SKM-1 treated with dmso at 0.1 percent for 144 hours (cell line): ENCODE measurements around the gene DEPDC1B.
"Not testable (repeated sequence)": the region's sequence is repeated elsewhere in the genome, so short reads cannot be mapped to it uniquely, and the experiment has no call there.

ENCODE experiments used
- DNase-seq: peaks from one replicate; lab custom pipeline; 2025; ENCODE audit not compliant: unreplicated experiment; lab: John Stamatoyannopoulos, UW

Gene DEPDC1B

GRCh38 chr5:60700416-60700757 is 421 bp upstream of the DEPDC1B start:
- peak; percentile 25 for DNase-seq

- peak; percentile 45 for DNase-seq
Observed at GRCh38 chr5:60699288-60699608, 718 bp downstream of the DEPDC1B start.

GRCh38 chr5:60698336-60698735 is 1.6 kb downstream of the DEPDC1B start:
- DNase-seq, result no peak

DNA sequence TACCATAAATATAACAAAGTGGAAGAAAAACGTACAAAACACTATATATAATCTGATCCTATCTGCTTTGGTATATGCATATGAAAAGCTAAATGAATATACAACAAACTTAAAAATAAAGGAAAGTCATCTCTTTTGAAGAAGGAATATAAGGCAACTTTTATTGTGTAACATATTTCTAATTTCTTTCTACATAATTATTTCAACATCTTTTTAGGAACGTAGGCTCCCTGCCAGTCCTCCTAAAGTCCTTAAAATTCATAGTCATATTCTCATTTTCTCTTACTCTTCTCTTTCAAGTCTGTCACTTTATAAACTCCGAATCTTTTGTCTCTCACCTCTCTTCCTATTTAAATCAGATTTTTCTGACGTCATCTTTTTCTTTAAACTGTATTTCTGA is 9.6 kb downstream of the DEPDC1B start:
- DNase-seq, result no peak

GRCh38 chr5:60688980-60689379 is 11.0 kb downstream of the DEPDC1B start:
- no peak for DNase-seq

- DNase-seq, result peak; percentile 28
Observed at GRCh38 chr5:60687927-60688720, 11.8 kb downstream of the DEPDC1B start.

GRCh38 chr5:60686157-60686556 is 13.8 kb downstream of the DEPDC1B start:
- DNase-seq, result no peak

DNA sequence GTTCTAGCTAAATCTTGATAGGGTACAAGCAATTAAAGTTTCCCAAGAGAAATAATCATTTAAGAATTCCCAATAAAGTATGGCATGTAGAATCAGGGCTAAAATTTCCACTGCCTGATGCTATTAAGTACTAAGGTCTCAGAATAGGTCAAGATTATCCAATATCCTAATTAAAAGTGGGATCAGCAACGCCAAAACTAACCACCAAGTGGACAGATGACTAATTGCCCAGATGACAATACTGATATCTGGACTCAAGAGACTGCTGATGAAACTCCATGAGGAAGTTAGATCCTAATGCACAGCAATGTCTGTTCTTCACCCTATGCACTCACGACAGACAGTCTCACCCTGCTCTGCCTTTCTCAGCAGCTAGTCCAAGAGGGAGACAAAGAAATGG is 14.3 kb downstream of the DEPDC1B start:
- no peak for DNase-seq

DNA sequence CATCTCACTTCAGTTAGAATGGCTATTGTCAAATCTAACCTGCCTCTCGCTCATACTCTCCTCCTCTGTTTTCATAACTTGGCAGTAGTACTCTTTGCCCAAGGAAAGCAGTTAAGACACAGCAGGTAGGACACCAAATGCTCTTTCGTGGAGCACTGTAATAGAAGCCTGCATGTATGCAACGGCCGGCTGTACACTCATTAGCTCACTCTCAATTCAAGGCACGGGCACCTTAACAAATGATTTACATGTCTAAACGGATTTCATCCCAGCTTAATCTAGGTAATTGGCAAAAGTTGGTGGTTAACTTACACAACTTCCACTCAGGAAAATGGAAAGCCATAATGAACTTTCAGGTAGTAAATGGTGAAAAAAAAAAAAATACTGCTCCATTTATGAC is 14.9 kb downstream of the DEPDC1B start:
- no peak for DNase-seq

DNA sequence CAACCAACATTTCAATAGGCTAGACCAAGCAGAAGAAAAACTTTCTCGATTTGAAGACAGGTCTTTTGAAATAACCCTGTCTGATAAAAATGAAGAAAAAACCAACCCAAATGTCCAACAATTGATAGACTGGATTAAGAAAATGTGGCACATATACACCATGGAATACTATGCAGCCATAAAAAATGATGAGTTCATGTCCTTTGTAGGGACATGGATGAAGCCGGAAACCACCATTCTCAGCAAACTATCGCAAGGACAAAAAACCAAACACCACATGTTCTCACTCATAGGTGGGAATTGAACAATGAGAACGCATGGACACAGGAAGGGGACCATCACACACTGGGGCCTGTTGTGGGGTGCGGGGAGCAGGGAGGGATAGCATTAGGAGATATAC is 18.0 kb downstream of the DEPDC1B start:
- DNase-seq, result not testable (repeated sequence)

- DNase-seq, result no peak
Observed at GRCh38 chr5:60679816-60680215, 20.1 kb downstream of the DEPDC1B start.

DNA sequence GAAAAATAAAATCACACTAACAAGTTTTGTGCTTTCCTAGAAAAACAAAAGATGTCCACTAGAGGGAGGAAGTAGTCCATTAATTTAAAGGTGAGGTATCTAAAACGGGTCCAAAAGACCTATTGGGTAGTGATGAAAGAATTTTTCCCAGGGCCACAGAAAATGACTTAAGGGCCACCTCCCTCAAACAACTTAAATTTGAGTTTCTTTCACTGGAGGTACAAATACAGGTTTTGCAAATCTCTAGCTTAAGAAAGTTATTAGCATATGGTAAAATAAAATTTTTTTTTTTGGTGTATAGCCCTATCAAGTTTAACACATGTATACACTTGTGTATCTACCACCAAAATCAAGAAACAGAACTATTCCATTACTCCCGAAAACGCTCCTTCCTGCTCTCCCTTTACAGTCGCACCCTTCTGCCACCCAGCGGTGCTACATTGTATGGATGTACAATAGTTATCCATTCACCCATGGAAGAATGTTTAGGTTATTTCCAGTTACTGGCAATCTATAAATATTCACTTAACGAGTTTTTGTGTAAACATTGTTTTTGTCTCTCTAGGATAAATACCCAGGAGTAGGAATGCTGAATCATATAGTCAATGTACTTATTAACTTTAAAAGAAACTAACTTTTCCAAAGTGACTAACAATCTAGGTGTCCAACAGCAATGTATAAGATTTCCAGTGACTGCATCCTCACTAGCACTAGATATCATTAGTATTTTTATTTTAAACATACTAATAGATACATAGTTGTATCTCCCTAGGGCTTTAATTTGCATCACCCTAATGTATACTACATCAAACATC is 21.9 kb downstream of the DEPDC1B start:
- DNase-seq, result peak; percentile 8

DNA sequence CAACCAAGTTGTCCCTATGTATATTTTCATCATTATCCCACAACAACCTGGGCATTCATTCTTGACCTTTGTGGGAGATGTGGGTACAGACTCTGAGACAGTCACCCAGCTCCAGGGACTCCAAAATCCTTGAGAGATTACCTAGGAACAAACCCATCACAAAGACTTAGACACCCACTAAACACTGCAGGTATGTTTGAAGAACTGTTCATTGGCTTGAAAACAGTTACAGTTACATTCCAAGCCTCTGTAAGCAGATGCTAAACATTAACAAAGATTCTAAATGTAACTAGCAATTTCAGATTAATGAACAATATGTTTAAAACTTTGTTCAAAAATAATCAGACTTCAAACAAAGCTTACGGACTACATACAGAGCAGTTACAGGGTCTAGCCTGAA is 24.7 kb downstream of the DEPDC1B start:
- DNase-seq, result no peak

DNA sequence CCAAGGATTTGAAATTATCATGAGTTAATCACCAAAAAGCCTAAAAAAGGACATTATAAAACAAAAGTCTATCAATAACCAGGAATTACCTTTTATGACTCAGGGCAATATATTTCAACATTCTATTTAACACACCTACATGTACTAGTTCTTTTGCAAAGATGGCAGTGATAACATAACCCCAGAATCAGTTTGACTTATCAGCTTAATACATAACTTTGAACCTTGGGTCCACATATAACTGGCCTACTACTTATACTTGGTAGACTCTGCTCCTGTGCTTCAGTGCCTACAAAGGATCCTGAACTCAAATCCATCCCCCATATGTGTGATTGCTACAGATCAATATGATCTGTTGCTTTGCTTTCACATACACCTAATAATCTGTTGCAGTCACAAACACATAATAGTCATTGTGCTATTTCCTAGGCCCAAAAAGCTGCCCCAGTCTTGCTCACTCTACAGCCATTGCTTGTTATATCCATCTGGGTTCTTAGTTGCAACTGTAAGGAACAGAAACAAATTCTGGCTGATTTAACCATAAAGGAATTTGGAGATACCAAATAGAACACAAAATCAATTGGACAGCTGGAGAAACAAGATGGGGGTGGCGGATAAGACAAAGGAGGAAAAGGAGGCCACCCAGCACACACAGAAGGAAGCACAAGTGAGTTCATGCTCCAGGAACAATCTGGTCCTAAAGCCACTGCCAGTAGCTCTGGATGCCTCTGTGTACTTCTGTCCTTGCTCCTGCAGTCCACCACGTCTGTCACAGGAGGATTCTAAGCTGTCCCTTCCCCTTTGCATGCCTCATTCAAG is 25.5 kb downstream of the DEPDC1B start:
- DNase-seq, result no peak

DNA sequence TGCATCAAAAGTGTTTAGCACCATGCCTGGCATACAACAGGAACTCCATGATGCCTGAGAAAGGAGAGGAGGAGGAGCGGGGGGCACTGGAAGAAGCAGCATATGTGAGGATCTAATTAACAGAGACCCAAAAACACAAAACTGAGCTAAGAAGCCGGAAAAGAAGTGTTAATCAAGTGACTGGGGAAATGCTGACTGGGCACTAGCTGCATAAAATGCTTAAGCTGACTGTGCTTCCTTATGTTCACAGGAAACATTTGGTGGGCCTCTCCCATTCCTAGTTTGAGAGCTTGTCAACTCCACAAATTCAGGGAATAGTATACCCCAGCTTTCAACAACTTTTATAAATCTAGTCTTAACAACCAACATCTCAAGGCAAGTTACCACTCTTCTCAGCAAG is 26.6 kb downstream of the DEPDC1B start:
- no peak for DNase-seq

GRCh38 chr5:60672693-60673264 is 27.2 kb downstream of the DEPDC1B start:
- no peak for DNase-seq

- no peak for DNase-seq
Observed at GRCh38 chr5:60671899-60672692, 27.9 kb downstream of the DEPDC1B start.

DNA sequence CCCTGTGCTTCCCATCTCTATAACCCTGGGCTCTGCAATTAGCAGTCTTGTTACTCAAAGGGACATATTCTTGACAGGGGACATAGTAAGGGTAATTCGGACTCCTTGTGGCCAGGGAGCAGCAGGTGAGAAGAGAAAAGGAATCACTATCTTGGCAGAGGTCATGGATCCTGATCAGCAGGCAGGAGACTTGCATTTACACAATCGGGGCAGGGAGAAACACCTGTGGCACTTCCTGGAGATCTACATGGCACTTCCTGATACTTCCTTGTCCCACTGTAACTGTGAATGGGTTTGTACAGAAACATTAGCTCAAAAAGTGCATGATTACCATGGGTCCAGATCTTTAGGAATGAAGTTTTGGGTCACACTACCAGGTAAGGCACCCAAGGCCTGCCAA is 29.2 kb downstream of the DEPDC1B start:
- DNase-seq, result no peak

DNA sequence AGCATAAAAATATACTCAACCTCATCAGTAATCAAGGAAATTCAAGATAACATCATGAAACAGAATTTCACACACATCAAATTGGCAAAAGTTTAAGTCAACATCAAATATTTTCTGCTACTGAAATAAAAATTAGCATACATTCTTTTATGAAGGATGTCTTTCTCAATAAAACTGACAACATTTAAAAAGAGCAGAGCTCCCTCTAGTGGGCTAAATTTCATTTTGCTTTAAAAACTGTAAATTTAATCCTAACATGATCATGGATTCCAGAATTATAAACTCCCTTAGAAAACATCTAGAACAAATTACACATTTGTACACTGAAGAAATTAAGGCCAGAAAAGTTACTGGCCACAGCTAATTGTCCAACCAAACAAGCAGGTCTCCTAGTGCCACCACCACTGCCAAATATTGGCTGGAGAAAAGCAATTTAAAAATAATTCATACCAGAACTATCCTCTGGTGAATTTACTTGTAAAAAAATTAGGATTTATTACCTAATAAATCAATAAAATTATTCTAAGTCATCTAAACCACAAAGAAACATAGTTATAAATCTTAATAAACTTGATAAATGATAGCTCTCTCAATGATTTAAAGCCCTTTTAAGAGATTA is 31.2 kb downstream of the DEPDC1B start:
- DNase-seq, result peak; percentile 45
